Heart right ventricle (tissue), 16 donors: Measurements from ENCODE around the gene SAMD8. TPM values are rescaled to one million over a fixed set of nuclear protein-coding genes. Genes with fewer than 3 reads are reported as not detected.

Experiments used
- ATAC-seq, 8 donors: fragments of 200-7000 bp; cut with Tn5 transposase; one replicate each; pipeline ENCODE4 v1.9.1; 2020; ENCODE audit warnings: mild to moderate bottlenecking in 8 of 8, moderate library complexity in 8 of 8, moderate number of reproducible peaks in 1 of 8
- DNase-seq, 2 donors: peaks; one replicate each; pipeline ENCODE4 v3.0.0-alpha.2; 2020
- H3K27ac ChIP-seq, 10 donors: fragments of 200-600 bp; sonication (generic) in 2 of 10; one replicate each; pipeline versions ENCODE4 v1.5.0 to v1.8.0; 2020 to 2022; ENCODE audit warnings: mild to moderate bottlenecking in 3 of 10
- H3K27me3 ChIP-seq, 7 donors: fragments of 200-600 bp; one replicate each; pipeline ENCODE4 v1.8.0; 2021 to 2022; ENCODE audit warnings: mild to moderate bottlenecking in 2 of 7
- H3K36me3 ChIP-seq, 9 donors: fragments of 200-600 bp; sonication (generic) in 1 of 9; one replicate each; pipeline versions ENCODE4 v1.5.0 to v1.8.0; 2020 to 2022; ENCODE audit warnings: mild to moderate bottlenecking in 2 of 9
- H3K4me1 ChIP-seq, 9 donors: fragments of 200-600 bp; sonication (generic) in 1 of 9; one replicate each; pipeline versions ENCODE4 v1.5.0 to v1.8.0; 2020 to 2022; ENCODE audit warnings: mild to moderate bottlenecking in 4 of 9
- H3K4me3 ChIP-seq, 10 donors: fragments of 200-600 bp; sonication (generic) in 2 of 10; one replicate each; pipeline versions ENCODE4 v1.5.0 to v1.8.0; 2020 to 2022; ENCODE audit warnings: mild to moderate bottlenecking in 7 of 10, moderate library complexity in 2 of 10
- H3K9me3 ChIP-seq, 11 donors: fragments of 200-600 bp in 10 of 11; sonication (generic) in 2 of 11; one replicate each; pipeline versions ENCODE4 v1.5.0 to v1.8.0; 2013 to 2022; ENCODE audit warnings: mild to moderate bottlenecking in 2 of 11, control low read depth in 1 of 11, moderate library complexity in 1 of 11
- CTCF ChIP-seq, 9 donors: fragments of 200-600 bp; sonication (generic) in 2 of 9; IDR thresholded peaks; one replicate each; pipeline versions ENCODE4 v1.5.0 to v1.8.0; 2021 to 2022; ENCODE audit warnings: antibody characterized with exemption in 9 of 9, mild to moderate bottlenecking in 5 of 9, moderate library complexity in 1 of 9
- WGBS, 2 donors: extraction: QIAGEN DNeasy Blood & Tissue Kit; methylation state at CpG; one replicate each; pipeline ENCODE4 v1.1.7; 2013; ENCODE audit warnings: inconsistent platforms in 1 of 2; 5-methylcytosine and 5-hydroxymethylcytosine counted together
- intact Hi-C, 10 donors: fragments of 100-400 bp; cut with DNase I; formaldehyde crosslinking; loops; one replicate each; pipeline versions ENCODE4 v1.11.1 to v1.14.2; 2022
- polyA plus RNA-seq, 2 donors: library from polyadenylated mRNA; stranded (reverse); fragments of 200-250 nt; gene quantifications; one replicate each; pipeline ENCODE4 v1.2.3, GENCODE V29; 2013
- total RNA-seq, 10 donors: library from RNA; stranded (reverse); fragmentation: NEBNext Ultra II Directional in 3 of 10; extraction: Animal tissue kit (Norgen Biotek cat#: 25700) in 3 of 10; gene quantifications; one replicate each; pipeline versions ENCODE4 v1.2.1 to v1.2.4, GENCODE V29; 2021 to 2023
- donor health status: Arrhythmogenic right ventricular cardiomyopathy.
- donor health status: ischemic (EF 13 %, LVEDD 7.1; RV severe dilation, severe dysfunction).
- donor health status: healthy with polysubstance abuse.
- donor health status: DM: no; HTN: yes; CAD: no.
- donor health status: DM: no; HTN: no; CAD: no.
- donor health status: ischemic (EF 25% LVEDD 6.9; RV normal size, moderate dysfunction).
- donor health status: ischemic (EF 25% LVEDD 5.7; RV mildly dilated, moderate dysfunction).
- donor health status: healthy.
- donor health status: DM: yes; HTN: yes; CAD: no.
- donor health status: Ischemic cardiomyopathy.
- donor health status: ischemic (EF 35%, LVEDD 5.7; RV mildly dilated, moderate dysfunction).
- donor health status: nonischemic (EF 11% LVEDD 7.7; RV severe dilation, severe dysfunction).
- donor health status: DM: yes; HTN: yes; CAD: no.
- donor health status: PGD.
- donor health status: ischemic (EF 29% LVEDD 5.4; RV normal size, mild dysfunction).
- donor health status: nonischemic (EF 23%, LVEDD 6.1; RV moderate dilation, normal function).

SAMD8 gene
- total and polyA plus RNA-seq, 12 donors, result 5.3 to 31.2 (median 25.4) TPM

- ATAC-seq (no peak), DNase-seq (no peak)
- 78% methylated on average over 9 of the region's 9 CpGs for WGBS, 2 donors
- Histone ChIP-seq H3K9me3 (peaks cover 0 to 9% (median 5%) of the 10 kb centered on the region in 11 donors), H3K27ac (no peak overlapping the region), H3K36me3 (no peaks in the 10 kb centered on the region), H3K4me3 (no peak overlapping the region), H3K4me1 (no peaks in the 10 kb centered on the region), H3K27me3 (no peaks in the 10 kb centered on the region)
- intact Hi-C loops, result no loop called here
- no peak for TF ChIP-seq CTCF (IDR thresholded peaks at IDR 0.05)
Measured at GRCh38 chr10:75079436-75080083, 31.9 kb upstream of the SAMD8 start.

GRCh38 chr10:75080554-75080953, 30.9 kb upstream of the SAMD8 start:
- H3K36me3 ChIP-seq, result no peaks in the 10 kb centered on the region
- H3K27me3 ChIP-seq, result no peaks in the 10 kb centered on the region
- DNase-seq, result no peak
- ATAC-seq, result no peak
- no peak overlapping the region for H3K4me3 ChIP-seq
- intact Hi-C loops, result no loop called here
- no peak overlapping the region for H3K27ac ChIP-seq
- no peak for TF ChIP-seq CTCF (IDR thresholded peaks at IDR 0.05)
- WGBS, 2 donors, result 96 to 97% methylated on average over 4 of the region's 4 CpGs
- H3K4me1 ChIP-seq, result no peaks in the 10 kb centered on the region
- H3K9me3 ChIP-seq, result peaks cover 0 to 9% (median 5%) of the 10 kb centered on the region in 11 donors

DNA sequence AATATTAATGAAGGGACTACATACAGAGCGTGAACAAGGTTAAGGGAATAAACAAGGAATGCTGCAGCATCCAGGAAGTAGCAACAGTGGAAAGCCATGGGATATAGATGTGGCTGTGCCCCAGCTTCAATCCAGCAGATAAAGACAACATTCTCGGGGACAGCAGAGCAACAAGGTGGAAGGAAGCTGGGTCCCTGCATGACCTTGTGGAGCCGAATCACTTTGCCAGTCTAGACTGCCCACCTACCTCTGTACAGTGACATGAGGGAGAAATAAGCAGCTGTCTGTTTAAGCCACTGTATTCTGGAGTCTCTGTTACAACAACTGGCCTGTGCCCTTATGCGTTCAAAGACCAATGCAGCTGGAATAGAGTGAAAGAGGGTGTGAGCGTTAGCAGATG, 30.1 kb upstream of the SAMD8 start:
- no peaks in the 10 kb centered on the region for H3K4me1 ChIP-seq
- intact Hi-C loops, result no loop called here
- WGBS, 2 donors, result 94 to 96% methylated on average over 5 of the region's 5 CpGs
- TF ChIP-seq CTCF (IDR thresholded peaks at IDR 0.05), result no peak
- no peaks in the 10 kb centered on the region for H3K36me3 ChIP-seq
- H3K9me3 ChIP-seq, result peaks cover 0 to 9% (median 5%) of the 10 kb centered on the region in 11 donors
- no peak overlapping the region for H3K4me3 ChIP-seq
- H3K27me3 ChIP-seq, result no peaks in the 10 kb centered on the region
- DNase-seq (no peak), ATAC-seq (no peak)
- H3K27ac ChIP-seq, result no peak overlapping the region

DNA sequence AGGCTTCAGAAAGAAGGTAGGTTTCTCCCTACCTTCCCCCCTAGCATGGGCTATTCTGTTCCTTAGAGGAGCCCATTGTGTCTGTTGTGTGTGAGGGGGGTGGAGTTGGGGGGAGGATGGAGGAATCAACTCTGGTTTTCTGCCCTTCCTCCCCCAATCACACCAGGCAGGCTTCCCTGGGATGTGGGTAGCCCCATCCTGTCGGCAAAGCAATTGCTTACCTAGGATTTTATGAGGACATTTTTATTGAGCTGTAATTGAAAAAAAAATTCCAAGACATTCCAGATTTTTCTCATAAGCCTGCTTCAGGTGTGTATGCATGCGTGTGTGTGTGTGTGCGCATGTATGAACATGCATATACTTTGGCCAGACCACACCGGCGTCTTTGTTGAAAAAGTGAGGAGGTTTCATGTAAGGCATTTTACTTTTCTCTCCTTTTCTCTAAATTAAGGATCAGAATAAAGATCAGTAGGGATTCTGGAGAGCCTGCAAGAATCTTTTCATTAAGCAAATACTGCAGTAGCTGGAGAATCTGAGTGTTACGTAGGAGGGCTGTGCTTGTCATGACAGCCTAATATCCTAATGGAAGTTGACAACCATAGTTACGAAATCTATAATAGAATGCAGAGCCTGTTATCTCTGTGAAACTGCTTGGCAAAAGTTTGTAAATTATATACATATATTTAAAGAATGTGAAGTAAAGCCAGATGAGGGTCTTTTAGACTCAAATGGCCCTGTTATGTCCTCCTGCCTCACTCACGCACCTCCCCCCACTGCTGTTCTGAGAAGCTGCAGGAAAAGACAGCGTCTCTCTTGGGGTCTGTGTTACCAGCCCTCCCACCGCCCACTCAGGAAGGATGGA, 27.3 kb upstream of the SAMD8 start:
- TF ChIP-seq CTCF (IDR thresholded peaks at IDR 0.05), result no peak
- no peaks in the 10 kb centered on the region for H3K36me3 ChIP-seq
- H3K27me3 ChIP-seq, result no peaks in the 10 kb centered on the region
- no peak for ATAC-seq
- H3K4me3 ChIP-seq, result no peak overlapping the region
- 73 to 79% methylated on average over 10 of the region's 10 CpGs for WGBS, 2 donors
- DNase-seq, result no peak
- no peak overlapping the region for H3K27ac ChIP-seq
- H3K9me3 ChIP-seq, result peaks cover 0 to 9% (median 5%) of the 10 kb centered on the region in 11 donors
- intact Hi-C loops, result no loop called here
- no peaks in the 10 kb centered on the region for H3K4me1 ChIP-seq
